CD4-positive, alpha-beta T cell treated with Interleukin-4 for 1 hour (primary cell): Measurements from ENCODE around the gene KNOP1.
"Not testable (repeated sequence)": the region's sequence is repeated elsewhere in the genome, so short reads cannot be mapped to it uniquely, and the experiment has no call there.

Experiments
- DNase-seq, 2 donors: peaks; one replicate each; pipeline ENCODE4 v3.0.0-alpha.2; 2020 to 2022

Gene KNOP1

DNA sequence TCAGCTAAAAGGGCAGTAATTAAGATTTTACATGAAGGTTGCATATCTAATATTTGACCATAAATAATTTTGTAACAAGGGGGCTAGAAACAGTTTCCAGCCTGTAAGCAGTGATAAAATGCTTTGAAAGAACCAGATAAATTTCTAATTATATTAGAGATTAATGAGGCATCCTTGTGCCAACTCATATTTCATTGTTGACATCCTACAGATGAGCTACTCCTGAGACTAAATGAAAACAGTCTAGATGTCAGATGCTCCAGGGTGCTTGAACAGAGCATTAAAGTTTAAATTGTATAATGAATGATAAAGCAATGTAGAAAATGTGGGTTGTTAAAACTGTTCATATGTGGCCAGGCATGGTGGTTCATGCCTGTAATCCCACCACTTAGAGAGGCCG is 23.3 kb upstream of the KNOP1 start:
- no peak for DNase-seq

- DNase-seq: no peak
Measured at GRCh38 chr16:19737306-19738038, 19.4 kb upstream of the KNOP1 start.

GRCh38 chr16:19735074-19735867 is 17.2 kb upstream of the KNOP1 start:
- DNase-seq: no peak

DNA sequence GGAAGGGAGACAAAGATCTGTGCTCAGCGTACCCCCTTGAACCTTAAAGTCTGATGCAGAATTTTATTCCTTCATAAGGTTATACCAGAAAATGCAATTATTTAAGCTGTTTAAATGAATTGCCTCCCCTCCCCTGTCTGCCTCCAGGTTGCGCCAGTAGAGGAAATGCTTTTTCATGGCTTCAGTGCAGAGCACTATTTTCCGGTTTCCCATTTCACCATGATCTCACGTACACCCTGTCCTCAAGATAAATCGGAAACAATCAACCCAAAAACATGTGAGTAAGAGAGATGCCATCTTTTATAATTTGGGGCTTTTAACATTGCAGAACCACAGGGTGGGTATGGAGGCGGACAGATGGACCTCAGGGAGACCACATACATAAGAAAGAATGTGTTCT is 15.5 kb upstream of the KNOP1 start:
- DNase-seq: no peak

DNA sequence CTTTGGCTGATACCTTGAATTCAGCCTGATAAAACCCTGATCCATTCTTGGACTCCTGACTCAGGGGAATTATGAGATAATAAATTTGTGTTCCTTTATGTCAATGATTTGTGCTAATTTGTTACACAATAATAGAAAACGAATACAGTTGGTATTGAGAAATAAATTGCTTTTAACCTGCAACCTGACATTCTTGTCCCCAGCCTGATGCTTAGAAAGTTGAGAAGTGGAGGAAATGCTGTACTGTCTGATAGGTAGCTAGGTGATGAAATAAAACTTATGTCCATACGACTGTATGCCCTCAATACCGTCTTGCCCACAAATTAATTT is 10.6 kb upstream of the KNOP1 start:
- no peak for DNase-seq

GRCh38 chr16:19722981-19723380 is 5.0 kb upstream of the KNOP1 start:
- DNase-seq: no peak

GRCh38 chr16:19722269-19722952 is 4.4 kb upstream of the KNOP1 start:
- no peak for DNase-seq

DNA sequence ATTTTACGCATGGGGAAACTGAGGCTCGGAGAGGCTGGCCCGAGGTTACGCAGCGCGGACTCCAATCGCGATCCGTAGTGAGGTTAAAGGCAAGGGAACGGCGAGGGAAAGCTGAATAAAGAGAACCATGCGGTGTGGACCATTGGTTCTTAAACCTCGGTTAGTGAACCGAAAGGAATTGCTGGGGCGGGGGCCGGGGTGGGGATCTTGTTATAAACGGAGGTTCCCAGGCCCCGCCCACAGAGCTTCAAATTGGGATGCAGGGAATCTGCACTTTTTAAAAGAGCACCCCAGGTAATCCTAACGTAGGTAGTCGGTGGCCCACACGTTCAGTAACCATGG is 568 bp upstream of the KNOP1 start:
- no peak for DNase-seq

GRCh38 chr16:19717314-19717713 is 713 bp downstream of the KNOP1 start:
- DNase-seq: no peak

GRCh38 chr16:19716728-19717127 is 1.3 kb downstream of the KNOP1 start:
- not testable (repeated sequence) for DNase-seq

DNA sequence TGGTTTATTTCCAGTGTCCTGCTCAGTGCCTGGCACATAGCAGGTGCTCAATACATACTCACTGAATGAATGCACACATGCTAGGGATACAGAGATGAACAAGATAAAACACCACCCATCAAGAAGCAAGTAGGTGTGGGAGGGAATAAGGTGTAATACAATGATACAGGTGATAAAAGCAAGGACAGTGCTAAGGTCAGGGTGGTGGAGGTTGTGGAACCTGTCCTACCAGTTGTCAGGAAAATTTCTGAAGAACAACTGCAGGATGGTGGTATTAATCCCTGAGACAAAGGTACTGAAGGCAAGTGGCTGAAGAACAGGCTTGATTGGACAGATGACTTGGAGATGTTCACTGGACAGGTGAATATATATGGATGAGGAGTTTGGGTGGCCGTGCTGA is 1.8 kb downstream of the KNOP1 start:
- DNase-seq: no peak

DNA sequence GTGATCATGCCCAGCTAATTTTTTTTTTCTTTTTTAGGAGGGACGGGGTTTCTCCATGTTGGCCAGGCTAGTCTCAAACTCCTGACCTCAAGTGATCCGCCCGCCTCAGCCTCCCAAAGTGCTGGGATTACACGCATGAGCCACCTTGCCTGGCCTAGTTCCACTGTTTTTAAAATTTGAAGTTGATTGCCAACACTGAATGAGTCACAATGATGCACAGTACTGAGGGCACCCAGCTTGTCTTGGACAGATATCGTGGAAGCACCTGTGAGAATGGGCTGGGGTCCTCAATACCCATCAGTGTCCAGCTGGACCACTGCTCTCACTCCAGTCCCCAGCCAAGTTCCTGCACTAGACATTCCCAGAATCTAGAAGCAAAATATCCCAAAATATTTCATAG is 2.5 kb downstream of the KNOP1 start:
- DNase-seq: no peak

- no peak for DNase-seq
Measured at GRCh38 chr16:19713697-19714096, 4.3 kb downstream of the KNOP1 start.

GRCh38 chr16:19712418-19713058 is 5.5 kb downstream of the KNOP1 start:
- DNase-seq: no peak

DNA sequence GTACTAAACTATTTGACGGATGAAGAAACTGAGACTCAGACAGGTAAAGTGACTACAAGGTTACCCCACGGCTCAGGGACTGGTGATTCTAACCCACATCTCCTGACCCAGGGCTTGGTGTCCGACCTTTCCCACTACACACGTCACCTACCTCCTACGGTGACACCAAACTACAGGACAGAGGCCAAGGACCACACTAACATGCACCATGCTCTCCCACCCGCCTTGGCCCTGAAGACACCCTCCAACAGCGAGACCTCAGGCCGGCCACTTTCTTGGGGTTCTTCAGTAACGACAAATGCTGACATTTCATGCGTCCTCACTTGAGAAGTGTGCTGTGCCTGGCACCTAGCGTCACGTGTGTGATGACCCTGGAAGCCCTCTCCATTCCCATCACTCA is 6.4 kb downstream of the KNOP1 start:
- no peak for DNase-seq

- DNase-seq: no peak
Measured at GRCh38 chr16:19710991-19711545, 7.0 kb downstream of the KNOP1 start.

DNA sequence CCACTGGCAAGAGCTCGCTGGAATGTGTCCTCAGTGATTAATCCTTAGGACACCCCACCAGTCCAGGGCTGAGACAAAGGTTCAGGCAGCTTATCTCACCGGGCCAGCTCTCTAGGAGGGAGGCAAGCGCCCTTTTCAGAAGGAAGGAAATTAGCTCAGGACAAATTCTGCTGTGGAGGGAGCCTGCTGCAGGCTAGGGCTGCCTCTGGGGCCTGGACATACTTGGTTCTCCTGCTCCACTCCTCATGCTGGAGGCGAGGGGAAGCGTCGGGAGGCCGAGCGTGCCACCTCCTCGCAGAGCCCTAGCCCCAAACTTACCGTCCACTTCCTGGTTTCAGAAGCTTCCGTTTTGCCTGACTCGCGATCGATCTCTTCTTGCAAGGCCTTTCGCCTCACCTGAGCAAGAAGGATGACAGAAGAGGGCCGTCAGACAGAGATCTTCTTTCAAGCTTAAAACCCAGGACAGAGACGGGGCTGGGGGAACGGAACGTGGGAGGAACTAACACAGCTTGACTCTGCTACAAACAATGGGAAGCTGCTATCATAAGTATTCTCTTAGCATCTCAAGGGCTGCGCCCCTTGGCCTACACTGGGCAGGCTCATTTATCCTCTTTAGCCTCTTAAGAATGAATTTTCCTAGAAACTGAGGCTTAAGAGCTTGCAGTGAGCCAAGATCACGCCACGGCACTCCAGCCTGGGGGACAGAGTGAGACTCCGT is 7.7 kb downstream of the KNOP1 start:
- DNase-seq: no peak

- no peak for DNase-seq
Measured at GRCh38 chr16:19709381-19710136, 8.5 kb downstream of the KNOP1 start.

GRCh38 chr16:19708296-19709205 is 9.5 kb downstream of the KNOP1 start:
- DNase-seq: no peak

- no peak for DNase-seq
Measured at GRCh38 chr16:19707569-19708295, 10.3 kb downstream of the KNOP1 start.
